Measurements from ENCODE around the gene FBXO5.
"Not testable (repeated sequence)": the region's sequence is repeated elsewhere in the genome, so short reads cannot be mapped to it uniquely, and the experiment has no call there.

The FBXO5 gene

GRCh38 chr6:152982904-152983636, at the start of gene FBXO5:
TSS of gene FBXO5 (minus strand) at chr6:152983041. CDS start at chr6:152982959, 82 bp downstream.
- peak; percentile 97 for DNase-seq

GRCh38 chr6:153032255-153032882, 49.5 kb upstream of the FBXO5 start:
- peak; percentile 1 for DNase-seq

- DNase-seq = no peak
Observed at GRCh38 chr6:153031335-153031955, 48.6 kb upstream of the FBXO5 start.

- no peak for DNase-seq
Observed at GRCh38 chr6:153028963-153029362, 46.1 kb upstream of the FBXO5 start.

GRCh38 chr6:153028286-153028685, 45.4 kb upstream of the FBXO5 start:
- DNase-seq = no peak

- DNase-seq = no peak
Observed at GRCh38 chr6:153027480-153027879, 44.6 kb upstream of the FBXO5 start.

GRCh38 chr6:153024709-153025017, 41.8 kb upstream of the FBXO5 start:
- no peak for DNase-seq

GRCh38 chr6:153023977-153024708, 41.3 kb upstream of the FBXO5 start:
- peak; percentile 67 for DNase-seq

- DNase-seq = no peak
Observed at GRCh38 chr6:153018355-153018754, 35.5 kb upstream of the FBXO5 start.

GRCh38 chr6:153016846-153017245, 34.0 kb upstream of the FBXO5 start:
- no peak for DNase-seq

- DNase-seq = no peak
Observed at GRCh38 chr6:153015094-153015640, 32.3 kb upstream of the FBXO5 start.

GRCh38 chr6:153013438-153013837, 30.6 kb upstream of the FBXO5 start:
- no peak for DNase-seq

- DNase-seq = no peak
Observed at GRCh38 chr6:153012856-153013255, 30.0 kb upstream of the FBXO5 start.

GRCh38 chr6:153003366-153003690, 20.5 kb upstream of the FBXO5 start:
- no peak for DNase-seq

- peak; percentile 96 for DNase-seq
Observed at GRCh38 chr6:153002613-153003365, 19.9 kb upstream of the FBXO5 start, which contains the start of gene MTRF1L. TSS of gene MTRF1L (minus strand) at chr6:153002709. CDS start at chr6:153002685, 24 bp downstream.

GRCh38 chr6:153001767-153002612, 19.1 kb upstream of the FBXO5 start:
- DNase-seq = peak; percentile 12

- not testable (repeated sequence) for DNase-seq
Observed at GRCh38 chr6:153000790-153001189, 17.9 kb upstream of the FBXO5 start.

- DNase-seq = no peak
Observed at GRCh38 chr6:153000243-153000642, 17.4 kb upstream of the FBXO5 start.

GRCh38 chr6:152999538-152999937, 16.7 kb upstream of the FBXO5 start:
- not testable (repeated sequence) for DNase-seq

GRCh38 chr6:152993847-152994246, 11.0 kb upstream of the FBXO5 start:
- no peak for DNase-seq

- DNase-seq = no peak
Observed at GRCh38 chr6:152993431-152993830, 10.6 kb upstream of the FBXO5 start.

GRCh38 chr6:152986978-152987377, 4.1 kb upstream of the FBXO5 start:
- DNase-seq = no peak

All from activated CD4-positive, alpha-beta T cell treated with anti-CD3 and anti-CD28 coated beads, Interleukin-2, amount 50 U/mL, for 16 hours (primary cell).